GM23338 (cell line): Measurements from ENCODE around the gene KCTD14. TPM values are rescaled to one million over a fixed set of nuclear protein-coding genes. Genes with fewer than 3 reads are reported as not detected.
"Not testable (repeated sequence)": the region's sequence is repeated elsewhere in the genome, so short reads cannot be mapped to it uniquely, and the experiment has no call there.

Source experiments
- ATAC-seq: fragments of 200-7000 bp; cut with Tn5 transposase; 3 replicates; pipeline ENCODE4 v1.9.1; 2020
- DNase-seq: peaks from one replicate; pipeline ENCODE4 v3.0.0-alpha.2; 2015; ENCODE audit warnings: low spot score
- H2AFZ ChIP-seq: fragments of 200-600 bp; sonication (generic); 2 replicates; pipeline ENCODE4 v1.8.0; 2016; ENCODE audit warnings: antibody characterized with exemption, mild to moderate bottlenecking, moderate library complexity
- H3F3A ChIP-seq: fragments of 200-600 bp; sonication (generic); replicated peaks from 2 replicates; pipeline ENCODE4 v1.8.0; 2017; ENCODE audit warnings: antibody characterized with exemption, mixed run types, low read depth
- H3K27ac ChIP-seq: fragments of 200-600 bp; sonication (generic); 2 replicates; pipeline ENCODE4 v1.6.1; 2016; ENCODE audit warnings: low read depth
- H3K27me3 ChIP-seq: fragments of 200-600 bp; sonication (generic); 2 replicates; pipeline ENCODE4 v1.8.0; 2016; ENCODE audit warnings: mild to moderate bottlenecking, mixed run types, moderate library complexity; ENCODE audit not compliant: insufficient read depth
- H3K36me3 ChIP-seq: fragments of 200-600 bp; sonication (generic); 2 replicates; pipeline ENCODE4 v1.8.0; 2016; ENCODE audit warnings: mild to moderate bottlenecking; ENCODE audit not compliant: insufficient read depth
- H3K4me1 ChIP-seq: fragments of 200-600 bp; sonication (generic); 2 replicates; pipeline ENCODE4 v1.8.0; 2016; ENCODE audit warnings: mild to moderate bottlenecking, moderate library complexity; ENCODE audit not compliant: insufficient read depth
- H3K4me2 ChIP-seq: fragments of 200-600 bp; sonication (generic); 2 replicates; pipeline ENCODE4 v1.7.1; 2017; ENCODE audit warnings: mixed run types
- H3K4me3 ChIP-seq: fragments of 200-600 bp; sonication (generic); 2 replicates; pipeline ENCODE4 v1.6.1; 2016; ENCODE audit warnings: mixed run types
- H3K79me2 ChIP-seq: fragments of 200-600 bp; sonication (generic); replicated peaks from 2 replicates; pipeline ENCODE4 v1.8.0; 2017; ENCODE audit warnings: mild to moderate bottlenecking; ENCODE audit not compliant: insufficient read depth
- H3K9me2 ChIP-seq: fragments of 200-600 bp; sonication (generic); 2 replicates; pipeline ENCODE4 v1.8.0; 2017; ENCODE audit not compliant: insufficient read depth
- H4K20me1 ChIP-seq: fragments of 200-600 bp; sonication (generic); replicated peaks from 2 replicates; pipeline ENCODE4 v1.8.0; 2017; ENCODE audit warnings: mild to moderate bottlenecking; ENCODE audit not compliant: insufficient read depth
- H3K27ac Mint-ChIP-seq: 2 replicates; pipeline ENCODE4 v1.8.0; 2020; ENCODE audit warnings: inconsistent platforms, mild to moderate bottlenecking, moderate library complexity, mixed read lengths
- H3K27me3 Mint-ChIP-seq: 3 replicates; pipeline ENCODE4 v1.8.0; 2022; ENCODE audit warnings: low read depth, mild to moderate bottlenecking, moderate library complexity, mixed read lengths, inconsistent platforms; ENCODE audit not compliant: insufficient read depth, poor library complexity
- H3K36me3 Mint-ChIP-seq: 3 replicates; pipeline ENCODE4 v1.8.0; 2021; ENCODE audit warnings: low read depth, mild to moderate bottlenecking, inconsistent platforms, moderate library complexity, mixed read lengths
- H3K4me1 Mint-ChIP-seq: 3 replicates; pipeline ENCODE4 v1.8.0; 2020; ENCODE audit warnings: mild to moderate bottlenecking, inconsistent platforms, mixed read lengths
- H3K4me3 Mint-ChIP-seq: 3 replicates; pipeline ENCODE4 v1.8.0; 2021; ENCODE audit warnings: moderate library complexity, mild to moderate bottlenecking, inconsistent platforms, mixed read lengths
- H3K9me3 Mint-ChIP-seq: 3 replicates; pipeline ENCODE4 v1.8.0; 2020; ENCODE audit warnings: moderate library complexity, mild to moderate bottlenecking, inconsistent platforms, mixed read lengths
- CTCF ChIP-seq, 2 experiments: fragments of 200-600 bp in 1 of 2; sonication (generic) in 1 of 2; conservative IDR thresholded peaks; 2 replicates each; pipeline versions ENCODE4 v1.5.1 to v1.6.1; 2016 to 2017; ENCODE audit warnings: antibody characterized with exemption in 2 of 2, low read depth in 2 of 2, mild to moderate bottlenecking in 2 of 2, moderate library complexity in 1 of 2
- ETS1 ChIP-seq: IDR thresholded peaks from 2 replicates; pipeline ENCODE4 v1.6.1; 2016; ENCODE audit warnings: antibody characterized with exemption
- EZH2 ChIP-seq: fragments of 200-600 bp; sonication (generic); IDR thresholded peaks from one replicate; pipeline ENCODE4 v1.8.0; 2017; ENCODE audit warnings: antibody characterized with exemption, mild to moderate bottlenecking, low read depth; ENCODE audit not compliant: unreplicated experiment
- JUNB ChIP-seq: IDR thresholded peaks from one replicate; pipeline ENCODE4 v1.6.1; 2016; ENCODE audit warnings: antibody characterized with exemption; ENCODE audit not compliant: unreplicated experiment
- NANOG ChIP-seq: IDR thresholded peaks from 2 replicates; pipeline ENCODE4 v1.6.1; 2016; ENCODE audit warnings: antibody characterized with exemption, borderline replicate concordance
- POLR2AphosphoS5 ChIP-seq: IDR thresholded peaks from 2 replicates; pipeline ENCODE4 v1.6.1; 2016; ENCODE audit warnings: antibody characterized with exemption, low read depth
- REST ChIP-seq: IDR thresholded peaks from one replicate; pipeline ENCODE4 v1.6.1; 2018; ENCODE audit warnings: antibody characterized with exemption; ENCODE audit not compliant: unreplicated experiment
- ZNF114 ChIP-seq: fragments of 250-450 bp; sonication (Bioruptor Pico); IDR thresholded peaks from 2 replicates; pipeline ENCODE4 v1.5.0; 2020; ENCODE audit warnings: mild to moderate bottlenecking, moderate library complexity
- ZNF331 ChIP-seq: fragments of 250-450 bp; sonication (Bioruptor Pico); IDR thresholded peaks from 2 replicates; pipeline ENCODE4 v1.5.0; 2020; ENCODE audit warnings: low read depth, mild to moderate bottlenecking, moderate library complexity
- polyA plus RNA-seq: library from polyadenylated mRNA; unstranded; fragments of >200 nt; fragmentation: Nextera tagmentation; extraction: Ambion mirVana; gene quantifications from 2 replicates; pipeline ENCODE4 v1.2.1, GENCODE V29; 2016
- total RNA-seq: library from RNA; depleted of rRNA; stranded (reverse); fragments of >200 nt; shearing (Covaris generic); gene quantifications from 2 replicates; pipeline ENCODE4 v1.2.3, GENCODE V29; 2014

KCTD14 gene
- total and polyA plus RNA-seq, 2 experiments from 2014 or later = 5.9 to 19.1 TPM

GRCh38 chr11:78030429-78031325, 7.6 kb upstream of the KCTD14 start (continued):
- TF ChIP-seq POLR2AphosphoS5 (no peak), ZNF331 (CRISPR knock-in tag) (no peak), REST (no peak), EZH2 (no peak), ETS1 (no peak), JUNB (no peak), ZNF114 (no peak), NANOG (no peak), CTCF (conservative IDR thresholded peaks at IDR 0.05; ENCODE audit: low read depth in 2 of 2) (no peak)

- H3K79me2 ChIP-seq, H3K4me1 Mint-ChIP-seq, H3K27ac Mint-ChIP-seq, H3K36me3 ChIP-seq, H3K4me2 ChIP-seq, H3K27ac ChIP-seq, DNase-seq, H2AFZ ChIP-seq, H3K4me1 ChIP-seq, H3K4me3 Mint-ChIP-seq, H3K27me3 Mint-ChIP-seq, H3K9me2 ChIP-seq, H3F3A ChIP-seq, H3K36me3 Mint-ChIP-seq, H3K9me3 Mint-ChIP-seq, H4K20me1 ChIP-seq, H3K4me3 ChIP-seq, H3K27me3 ChIP-seq, ATAC-seq: not testable (repeated sequence)
Measured at GRCh38 chr11:78028423-78028822, 5.3 kb upstream of the KCTD14 start.
